PFSK-1 (cell line): Measurements from ENCODE around the gene ARFGAP3.

Experiments
- FOXP2 ChIP-seq: optimal IDR thresholded peaks from 2 replicates; pipeline ENCODE3; 2011; ENCODE audit warnings: borderline replicate concordance, control low read depth, inconsistent platforms; ENCODE audit not compliant: insufficient read depth; ENCODE audit errors: extremely low read length, extremely low read depth
- POLR2AphosphoS5 ChIP-seq: IDR thresholded peaks from 2 replicates; pipeline ENCODE4 v1.6.1; 2012; ENCODE audit warnings: low read depth, mild to moderate bottlenecking, control low read depth, low read length, moderate library complexity
- REST ChIP-seq, 2 experiments: IDR thresholded peaks; 2 replicates each; pipeline versions ENCODE4 v1.6.1 to v1.8.0; 2011 to 2012; ENCODE audit warnings: low read depth in 2 of 2, low read length in 2 of 2, control low read depth in 1 of 2, inconsistent platforms in 1 of 2, mild to moderate bottlenecking in 1 of 2, moderate library complexity in 1 of 2; ENCODE audit not compliant: insufficient read depth in 1 of 2
- SIN3A ChIP-seq: IDR thresholded peaks from 2 replicates; pipeline ENCODE4 v1.6.1; 2012; ENCODE audit warnings: mild to moderate bottlenecking, low read length, moderate library complexity, borderline replicate concordance; ENCODE audit not compliant: insufficient read depth
- TAF1 ChIP-seq: IDR thresholded peaks from 2 replicates; pipeline ENCODE4 v1.6.1; 2012; ENCODE audit warnings: low read length, control low read depth, borderline replicate concordance; ENCODE audit not compliant: insufficient read depth

Gene ARFGAP3

GRCh38 chr22:42842658-42843370, 14.3 kb downstream of the ARFGAP3 start:
- TF ChIP-seq POLR2AphosphoS5 = no peak
- no peak for TF ChIP-seq REST (IDR thresholded peaks at IDR 0.05; ENCODE audit: insufficient read depth in 1 of 2, low read depth in 2 of 2, low read length in 2 of 2)
- no peak for TF ChIP-seq TAF1
- no peak for TF ChIP-seq SIN3A
- TF ChIP-seq FOXP2 = no peak

- no peak for TF ChIP-seq FOXP2
- TF ChIP-seq TAF1 = no peak
- no peak for TF ChIP-seq POLR2AphosphoS5
- no peak for TF ChIP-seq REST (IDR thresholded peaks at IDR 0.05; ENCODE audit: insufficient read depth in 1 of 2, low read depth in 2 of 2, low read length in 2 of 2)
- TF ChIP-seq SIN3A = no peak
Observed at GRCh38 chr22:42841444-42841843, 15.6 kb downstream of the ARFGAP3 start.

- TF ChIP-seq TAF1 (no peak), SIN3A (no peak)
Observed at GRCh38 chr22:42837556-42837955, 19.5 kb downstream of the ARFGAP3 start.

- TF ChIP-seq REST (IDR thresholded peaks at IDR 0.05; ENCODE audit: insufficient read depth in 1 of 2, low read depth in 2 of 2, low read length in 2 of 2) = no peak
- no peak for TF ChIP-seq POLR2AphosphoS5
- TF ChIP-seq TAF1 = no peak
- no peak for TF ChIP-seq SIN3A
- no peak for TF ChIP-seq FOXP2
Observed at GRCh38 chr22:42836026-42836425, 21.0 kb downstream of the ARFGAP3 start.

GRCh38 chr22:42834177-42834949, 22.7 kb downstream of the ARFGAP3 start:
- TF ChIP-seq SIN3A (no peak), FOXP2 (no peak), REST (IDR thresholded peaks at IDR 0.05; ENCODE audit: insufficient read depth in 1 of 2, low read depth in 2 of 2, low read length in 2 of 2) (no peak), TAF1 (no peak), POLR2AphosphoS5 (no peak)
